ENCODE measurements around the gene GIMAP7. TPM values are rescaled to one million over a fixed set of nuclear protein-coding genes. Genes with fewer than 3 reads are reported as not detected.
A peak's percentile ranks its signal among the peaks of the same experiment; 100 is the strongest.
"Not testable (repeated sequence)": the region's sequence is repeated elsewhere in the genome, so short reads cannot be mapped to it uniquely, and the experiment has no call there.

GIMAP7 gene
- 10 to 100 TPM; 25.0 to 26.0 TPM for total RNA-seq
- long read RNA-seq, partial matches to known transcripts: 0 of 2 reads
- long read RNA-seq, other reads (novel, unspliced or antisense): 1 of 2 reads

GRCh38 chr7:150514748-150515222 is at the start of gene GIMAP7:
GIMAP7 (plus strand) TSS chr7:150514872; CDS start chr7:150519975, 5,103 bp downstream.
- peak; percentile 67 to 80 for ATAC-seq
- intact Hi-C loops (cut with DNase I): loop anchor here in 1 of 2 donors (10.0 kb wide), 1 partner anchor 60 kb away; the partner anchor contains the start of gene GIMAP8
- peak; percentile 31 for DNase-seq

- ATAC-seq (no peak), DNase-seq (no peak)
- intact Hi-C loops (cut with DNase I): no loop called here
These were observed 49.7 kb upstream of the GIMAP7 start for GRCh38 chr7:150464962-150465361.

GRCh38 chr7:150465414-150465813 is 49.3 kb upstream of the GIMAP7 start:
- no peak for DNase-seq
- intact Hi-C loops (cut with DNase I): no loop called here
- ATAC-seq: no peak

- intact Hi-C loops (cut with DNase I): no loop called here
- ATAC-seq: peak; percentile 40 to 53
- DNase-seq: no peak
These were observed 48.2 kb upstream of the GIMAP7 start for GRCh38 chr7:150466477-150466876.

- DNase-seq (no peak), ATAC-seq (no peak)
- intact Hi-C loops (cut with DNase I): no loop called here
These were observed 46.4 kb upstream of the GIMAP7 start for GRCh38 chr7:150468241-150468640.

- ATAC-seq: no peak
- no peak for DNase-seq
- intact Hi-C loops (cut with DNase I): no loop called here
These were observed 42.8 kb upstream of the GIMAP7 start for GRCh38 chr7:150471886-150472285.

GRCh38 chr7:150473902-150474301 is 40.8 kb upstream of the GIMAP7 start:
- ATAC-seq: no peak
- intact Hi-C loops (cut with DNase I): no loop called here
- no peak for DNase-seq

GRCh38 chr7:150476285-150476684 is 38.4 kb upstream of the GIMAP7 start:
- ATAC-seq (no peak), DNase-seq (no peak)
- intact Hi-C loops (cut with DNase I): no loop called here

GRCh38 chr7:150476819-150477631 is 37.6 kb upstream of the GIMAP7 start:
- ATAC-seq (no peak), DNase-seq (no peak)
- intact Hi-C loops (cut with DNase I): no loop called here

- DNase-seq (no peak), ATAC-seq (peak; percentile 44 to 67)
- intact Hi-C loops (cut with DNase I): no loop called here
These were observed 35.5 kb upstream of the GIMAP7 start for GRCh38 chr7:150479023-150479716.

- ATAC-seq: peak; percentile 28 to 48
- intact Hi-C loops (cut with DNase I): no loop called here
- no peak for DNase-seq
These were observed 33.3 kb upstream of the GIMAP7 start for GRCh38 chr7:150481186-150481920.

GRCh38 chr7:150481922-150482321 is 32.8 kb upstream of the GIMAP7 start:
- intact Hi-C loops (cut with DNase I): no loop called here
- ATAC-seq (no peak), DNase-seq (no peak)

- ATAC-seq: peak; percentile 25 to 26
- DNase-seq; intact Hi-C loops (cut with DNase I): not testable (repeated sequence)
These were observed 31.2 kb upstream of the GIMAP7 start for GRCh38 chr7:150483514-150483913.

GRCh38 chr7:150484071-150484470 is 30.6 kb upstream of the GIMAP7 start:
- DNase-seq; intact Hi-C loops (cut with DNase I): not testable (repeated sequence)
- ATAC-seq: peak; percentile 19 to 28

GRCh38 chr7:150487625-150488024 is 27.0 kb upstream of the GIMAP7 start:
- DNase-seq (no peak), ATAC-seq (no peak)
- intact Hi-C loops (cut with DNase I): no loop called here

- intact Hi-C loops (cut with DNase I): no loop called here
- DNase-seq: no peak
- peak in 1 of 2 donors; percentile 58 for ATAC-seq
These were observed 24.9 kb upstream of the GIMAP7 start for GRCh38 chr7:150489782-150490181.

GRCh38 chr7:150493442-150493841 is 21.2 kb upstream of the GIMAP7 start:
- intact Hi-C loops (cut with DNase I); ATAC-seq; DNase-seq: not testable (repeated sequence)

GRCh38 chr7:150502519-150502918 is 12.2 kb upstream of the GIMAP7 start:
- peak in 1 of 2 donors; percentile 41 for ATAC-seq
- intact Hi-C loops (cut with DNase I): no loop called here
- no peak for DNase-seq

- ATAC-seq (no peak), DNase-seq (no peak)
- intact Hi-C loops (cut with DNase I): no loop called here
These were observed 11.5 kb upstream of the GIMAP7 start for GRCh38 chr7:150503155-150503554.

All from left cardiac atrium (tissue), 4 donors.